Neural cell (in vitro differentiated cells): Measurements from ENCODE around the gene ADRB2. TPM values are rescaled to one million over a fixed set of nuclear protein-coding genes. Genes with fewer than 3 reads are reported as not detected.

Source experiments
- H2AFZ ChIP-seq: fragments of 200-600, 300-800 bp; sonication (generic), shearing (Covaris generic); 2 replicates; pipeline ENCODE4 v1.6.0; 2014; ENCODE audit warnings: low read depth, mild to moderate bottlenecking, antibody characterized with exemption, low read length, moderate library complexity
- H3F3A ChIP-seq: fragments of 200-600 bp; shearing (Covaris generic); 2 replicates; pipeline ENCODE4 v1.6.1; 2016; ENCODE audit warnings: mild to moderate bottlenecking, moderate library complexity, mixed read lengths, antibody characterized with exemption, low read length; ENCODE audit not compliant: insufficient read depth, poor library complexity, severe bottlenecking
- H3K27ac ChIP-seq: fragments of 200-600, 300-800 bp; sonication (generic), shearing (Covaris generic); 2 replicates; pipeline ENCODE4 v1.5.1; 2014; ENCODE audit warnings: mild to moderate bottlenecking, low read length, moderate library complexity
- H3K27me3 ChIP-seq: fragments of 300-800, 200-600 bp; sonication (generic), shearing (Covaris generic); 2 replicates; pipeline ENCODE4 v1.6.0; 2014; ENCODE audit warnings: mild to moderate bottlenecking, low read depth, low read length, moderate library complexity; ENCODE audit not compliant: insufficient read depth
- H3K36me3 ChIP-seq: fragments of 300-800, 200-600 bp; sonication (generic), shearing (Covaris generic); 2 replicates; pipeline ENCODE4 v1.5.1; 2014; ENCODE audit warnings: mild to moderate bottlenecking, antibody characterized with exemption, low read length, moderate library complexity; ENCODE audit not compliant: insufficient read depth
- H3K4me2 ChIP-seq: fragments of 300-800, 200-600 bp; sonication (generic), shearing (Covaris generic); 2 replicates; pipeline ENCODE4 v1.6.0; 2014; ENCODE audit warnings: mild to moderate bottlenecking, low read length
- H3K4me3 ChIP-seq: fragments of 300-800, 200-600 bp; sonication (generic), shearing (Covaris generic); 2 replicates; pipeline ENCODE4 v1.5.1; 2014; ENCODE audit warnings: mild to moderate bottlenecking, low read length, moderate library complexity
- H3K79me2 ChIP-seq: fragments of 200-600 bp; shearing (Covaris generic); replicated peaks from 2 replicates; pipeline ENCODE4 v1.6.0; 2014; ENCODE audit warnings: mild to moderate bottlenecking, low read length, moderate library complexity; ENCODE audit not compliant: insufficient read depth
- H3K9ac ChIP-seq: fragments of 300-800, 200-600 bp; sonication (generic), shearing (Covaris generic); 2 replicates; pipeline ENCODE4 v1.6.1; 2016; ENCODE audit warnings: mild to moderate bottlenecking, low read length, mixed read lengths
- H3K9me2 ChIP-seq: fragments of 200-600 bp; shearing (Covaris generic); 2 replicates; pipeline ENCODE4 v1.6.1; 2016; ENCODE audit warnings: mild to moderate bottlenecking, low read length, mixed read lengths; ENCODE audit not compliant: insufficient read depth
- H3K9me3 ChIP-seq: fragments of 200-600, 300-800 bp; sonication (generic), shearing (Covaris generic); 2 replicates; pipeline ENCODE4 v1.6.1; 2016; ENCODE audit warnings: mild to moderate bottlenecking, mixed run types, low read length, moderate library complexity, mixed read lengths
- H4K20me1 ChIP-seq: fragments of 200-600 bp; shearing (Covaris generic); 2 replicates; pipeline ENCODE4 v1.6.1; 2016; ENCODE audit warnings: mild to moderate bottlenecking, mixed run types; ENCODE audit not compliant: insufficient read depth
- EP300 ChIP-seq: fragments of 450-650 bp; conservative IDR thresholded peaks from 2 replicates; pipeline ENCODE4 v1.6.1; 2014; ENCODE audit warnings: antibody characterized with exemption, mild to moderate bottlenecking, moderate library complexity; ENCODE audit not compliant: poor library complexity, severe bottlenecking
- EZH2 ChIP-seq: fragments of 200-600, 300-800 bp; shearing (Covaris generic), sonication (generic); IDR thresholded peaks from 2 replicates; pipeline ENCODE4 v1.6.1; 2014; ENCODE audit warnings: antibody characterized with exemption, low read length, borderline replicate concordance, mild to moderate bottlenecking; ENCODE audit not compliant: insufficient read depth, poor library complexity, severe bottlenecking
- MXI1 ChIP-seq: fragments of 450-650 bp; conservative IDR thresholded peaks from 2 replicates; pipeline ENCODE4 v1.6.1; 2014; ENCODE audit warnings: antibody characterized with exemption, mild to moderate bottlenecking; ENCODE audit not compliant: poor library complexity, severe bottlenecking
- POLR2AphosphoS5 ChIP-seq: IDR thresholded peaks from 2 replicates; pipeline ENCODE4 v1.6.1; 2012
- RAD21 ChIP-seq: fragments of 450-650 bp; conservative IDR thresholded peaks from 2 replicates; pipeline ENCODE4 v1.6.1; 2014; ENCODE audit warnings: antibody characterized with exemption, mild to moderate bottlenecking, moderate library complexity
- REST ChIP-seq: IDR thresholded peaks from 2 replicates; pipeline ENCODE4 v1.6.1; 2012; ENCODE audit warnings: borderline replicate concordance
- SMC3 ChIP-seq: fragments of 450-650 bp; conservative IDR thresholded peaks from 2 replicates; pipeline ENCODE4 v1.6.1; 2014; ENCODE audit warnings: antibody characterized with exemption, mild to moderate bottlenecking, moderate library complexity; ENCODE audit not compliant: poor library complexity
- TAF1 ChIP-seq: IDR thresholded peaks from 2 replicates; pipeline ENCODE4 v1.6.1; 2012; ENCODE audit warnings: low read depth
- polyA plus RNA-seq: library from polyadenylated mRNA; depleted of rRNA; stranded (reverse); fragments of >200 nt; gene quantifications from 2 replicates; pipeline ENCODE4 v1.2.3, GENCODE V29; 2014
- TF ChIP-seq, protein P1 (sequence below): fragments of 450-650 bp; IDR thresholded peaks from 2 replicates; pipeline ENCODE4 v1.5.1; 2014; ENCODE audit warnings: antibody characterized with exemption, mild to moderate bottlenecking, moderate library complexity; ENCODE audit not compliant: poor library complexity, severe bottlenecking

The ADRB2 gene
- polyA plus RNA-seq, 1 donor from 2014 or later = not detected

- no peak overlapping the region for H3K4me3 ChIP-seq
- no peaks in the 10 kb centered on the region for H4K20me1 ChIP-seq
- no peak overlapping the region for H3K4me2 ChIP-seq
- no peaks in the 10 kb centered on the region for H3F3A ChIP-seq
- no peaks in the 10 kb centered on the region for H3K9me3 ChIP-seq
- TF ChIP-seq, protein P1, sequence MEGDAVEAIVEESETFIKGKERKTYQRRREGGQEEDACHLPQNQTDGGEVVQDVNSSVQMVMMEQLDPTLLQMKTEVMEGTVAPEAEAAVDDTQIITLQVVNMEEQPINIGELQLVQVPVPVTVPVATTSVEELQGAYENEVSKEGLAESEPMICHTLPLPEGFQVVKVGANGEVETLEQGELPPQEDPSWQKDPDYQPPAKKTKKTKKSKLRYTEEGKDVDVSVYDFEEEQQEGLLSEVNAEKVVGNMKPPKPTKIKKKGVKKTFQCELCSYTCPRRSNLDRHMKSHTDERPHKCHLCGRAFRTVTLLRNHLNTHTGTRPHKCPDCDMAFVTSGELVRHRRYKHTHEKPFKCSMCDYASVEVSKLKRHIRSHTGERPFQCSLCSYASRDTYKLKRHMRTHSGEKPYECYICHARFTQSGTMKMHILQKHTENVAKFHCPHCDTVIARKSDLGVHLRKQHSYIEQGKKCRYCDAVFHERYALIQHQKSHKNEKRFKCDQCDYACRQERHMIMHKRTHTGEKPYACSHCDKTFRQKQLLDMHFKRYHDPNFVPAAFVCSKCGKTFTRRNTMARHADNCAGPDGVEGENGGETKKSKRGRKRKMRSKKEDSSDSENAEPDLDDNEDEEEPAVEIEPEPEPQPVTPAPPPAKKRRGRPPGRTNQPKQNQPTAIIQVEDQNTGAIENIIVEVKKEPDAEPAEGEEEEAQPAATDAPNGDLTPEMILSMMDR = no peak
- TF ChIP-seq REST (no peak), RAD21 (no peak), POLR2AphosphoS5 (no peak), EP300 (no peak), MXI1 (no peak), SMC3 (no peak), TAF1 (no peak), EZH2 (no peak)
- H2AFZ ChIP-seq = no peak overlapping the region
- H3K9ac ChIP-seq = no peak overlapping the region
- H3K9me2 ChIP-seq = no peaks in the 10 kb centered on the region
- no peak overlapping the region for H3K27ac ChIP-seq
- H3K79me2 ChIP-seq = no peaks in the 10 kb centered on the region
- H3K36me3 ChIP-seq = no peaks in the 10 kb centered on the region
- H3K27me3 ChIP-seq = peaks cover 26% of the 10 kb centered on the region
Observed at GRCh38 chr5:148830211-148830610, 3.8 kb downstream of the ADRB2 start.

DNA sequence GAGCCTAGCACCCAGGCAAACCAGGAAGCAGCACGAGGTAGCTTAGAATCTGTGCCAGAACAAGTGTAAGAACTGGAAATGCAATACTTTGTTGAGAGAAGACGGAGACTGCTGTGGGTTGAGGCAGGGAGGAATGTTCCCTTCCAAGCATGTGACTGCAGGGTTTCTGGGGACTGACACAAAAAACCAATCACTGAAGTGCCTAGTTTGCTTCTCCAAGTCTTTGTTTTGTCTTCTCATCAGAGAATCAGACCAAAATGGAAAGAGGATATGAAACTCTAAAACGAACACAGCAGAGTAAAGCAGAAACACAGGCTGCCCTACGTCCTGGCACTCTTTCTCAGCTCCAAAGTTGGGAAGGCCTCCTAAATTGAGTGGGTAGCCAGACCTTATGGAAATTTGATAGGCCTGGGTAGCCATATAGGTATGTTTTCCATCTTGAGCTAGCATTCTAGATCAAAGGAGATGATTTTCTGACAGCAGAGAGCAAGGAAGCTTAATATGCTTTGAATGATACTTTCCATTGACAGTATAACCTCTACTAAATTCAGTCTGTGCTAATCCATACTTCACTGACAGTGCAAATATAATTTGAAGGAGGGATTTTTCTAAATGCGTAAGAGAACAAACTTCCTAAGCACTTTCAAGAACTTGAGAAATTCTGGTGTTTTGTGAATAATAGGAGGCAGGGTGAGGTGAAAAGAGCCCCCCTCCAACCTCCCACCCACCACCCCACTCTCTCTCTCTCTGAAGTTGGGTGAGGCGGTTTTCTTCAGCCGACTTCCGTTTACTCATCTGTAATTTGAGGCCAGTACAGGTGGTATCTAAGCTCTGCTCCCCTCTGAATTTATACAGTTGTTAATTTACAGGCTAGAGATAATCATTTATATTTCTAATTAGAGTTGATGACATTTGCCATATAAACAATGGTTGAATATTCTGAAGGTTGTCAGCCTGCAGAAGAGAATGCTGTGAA lies 5.5 kb downstream of the ADRB2 start:
- Histone ChIP-seq H3K4me3 (no peak overlapping the region), H2AFZ (no peak overlapping the region), H3K9me2 (no peaks in the 10 kb centered on the region)

More for the DNA sequence above, 5.5 kb downstream of the ADRB2 start:
- no peaks in the 10 kb centered on the region for H3K9me3 ChIP-seq
- no peaks in the 10 kb centered on the region for H3F3A ChIP-seq
- TF ChIP-seq MXI1 = no peak
- H3K27ac ChIP-seq = no peak overlapping the region
- no peaks in the 10 kb centered on the region for H4K20me1 ChIP-seq
- H3K79me2 ChIP-seq = no peaks in the 10 kb centered on the region
- H3K27me3 ChIP-seq = peaks cover 9% of the 10 kb centered on the region
- no peak overlapping the region for H3K4me2 ChIP-seq
- no peak overlapping the region for H3K9ac ChIP-seq
- H3K36me3 ChIP-seq = no peaks in the 10 kb centered on the region
